PC-3 (cell line): ENCODE data around the gene CHI3L1.

Source experiments
- EZH2 ChIP-seq: fragments of 300-600 bp; sonication (generic); IDR thresholded peaks from one replicate; pipeline ENCODE4 v1.6.1; 2017; ENCODE audit warnings: antibody characterized with exemption, mild to moderate bottlenecking, low read length; ENCODE audit not compliant: unreplicated experiment
- TF ChIP-seq, protein P1 (sequence below): fragments of 300-600 bp; sonication (generic); conservative IDR thresholded peaks from 2 replicates; pipeline ENCODE4 v1.5.1; 2017; ENCODE audit warnings: antibody characterized with exemption, low read depth, mild to moderate bottlenecking, low read length

DNA sequence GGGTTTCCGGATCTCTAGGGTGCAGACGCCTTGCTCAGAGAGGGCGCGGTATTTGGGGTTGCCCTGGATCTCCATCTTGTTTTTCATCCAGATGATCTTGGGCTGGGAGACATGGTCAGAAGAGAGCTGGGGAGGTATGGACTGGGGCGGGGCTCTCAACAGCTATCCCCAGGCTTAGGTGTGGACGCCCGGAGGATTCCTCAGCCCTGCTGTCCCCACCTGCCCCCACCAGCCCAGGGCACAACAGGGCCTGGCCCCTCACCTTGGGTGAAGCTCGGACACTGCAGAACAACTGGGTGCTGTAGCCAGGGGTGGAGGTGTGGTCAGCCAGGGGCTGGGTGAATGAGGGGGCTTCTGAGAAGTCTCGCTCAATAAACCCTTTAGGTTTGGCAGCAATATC is 17.5 kb downstream of the CHI3L1 start:
- TF ChIP-seq, protein P1, sequence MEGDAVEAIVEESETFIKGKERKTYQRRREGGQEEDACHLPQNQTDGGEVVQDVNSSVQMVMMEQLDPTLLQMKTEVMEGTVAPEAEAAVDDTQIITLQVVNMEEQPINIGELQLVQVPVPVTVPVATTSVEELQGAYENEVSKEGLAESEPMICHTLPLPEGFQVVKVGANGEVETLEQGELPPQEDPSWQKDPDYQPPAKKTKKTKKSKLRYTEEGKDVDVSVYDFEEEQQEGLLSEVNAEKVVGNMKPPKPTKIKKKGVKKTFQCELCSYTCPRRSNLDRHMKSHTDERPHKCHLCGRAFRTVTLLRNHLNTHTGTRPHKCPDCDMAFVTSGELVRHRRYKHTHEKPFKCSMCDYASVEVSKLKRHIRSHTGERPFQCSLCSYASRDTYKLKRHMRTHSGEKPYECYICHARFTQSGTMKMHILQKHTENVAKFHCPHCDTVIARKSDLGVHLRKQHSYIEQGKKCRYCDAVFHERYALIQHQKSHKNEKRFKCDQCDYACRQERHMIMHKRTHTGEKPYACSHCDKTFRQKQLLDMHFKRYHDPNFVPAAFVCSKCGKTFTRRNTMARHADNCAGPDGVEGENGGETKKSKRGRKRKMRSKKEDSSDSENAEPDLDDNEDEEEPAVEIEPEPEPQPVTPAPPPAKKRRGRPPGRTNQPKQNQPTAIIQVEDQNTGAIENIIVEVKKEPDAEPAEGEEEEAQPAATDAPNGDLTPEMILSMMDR = no peak
- TF ChIP-seq EZH2 = no peak
